GM12878 (cell line): ENCODE measurements around the gene PSMD11. TPM values are rescaled to one million over a fixed set of nuclear protein-coding genes. Genes with fewer than 3 reads are reported as not detected.

Experiments
- ATAC-seq: fragments of 200-7000 bp; cut with Tn5 transposase; 3 replicates; pipeline ENCODE4 v1.9.1; 2020; ENCODE audit warnings: mild to moderate bottlenecking, moderate library complexity
- BruUV-seq: library from RNA; stranded (reverse); fragments of 400-500 nt; replicated peaks from 2 replicates; lab custom pipeline; 2021; lab: Mats Ljungman, UMichigan
- CTCF ChIA-PET: fragments of 300-600 bp; sonication (Branson Sonifier 250); formaldehyde crosslinking; extraction: SDS; loops from one replicate; lab custom pipeline; 2021; ENCODE audit warnings: inconsistent platforms; lab: Yijun Ruan, JAX
- POLR2A ChIA-PET: fragments of 350-600 bp; formaldehyde crosslinking; extraction: SDS; loops from one replicate; lab custom pipeline; 2021; ENCODE audit warnings: inconsistent platforms; lab: Charles Lee
- RAD21 ChIA-PET: fragments of 300-600 bp; sonication (Branson Sonifier 250); formaldehyde crosslinking; loops from one replicate; lab custom pipeline; 2023; ENCODE audit warnings: antibody characterized with exemption; ENCODE audit not compliant: unreplicated experiment; lab: Charles Lee
- SMC1A ChIA-PET: fragments of 300-600 bp; sonication (Branson Sonifier 250); formaldehyde crosslinking; loops from one replicate; lab custom pipeline; 2023; ENCODE audit not compliant: unreplicated experiment, uncharacterized antibody; lab: Charles Lee
- DNase-seq: peaks from one replicate; pipeline ENCODE4 v3.0.0-alpha.2; 2011; ENCODE audit warnings: low read depth, low spot score
- FAIRE-seq: peaks from 3 replicates; lab custom pipeline; 2011; peaks lifted over from hg19 to GRCh38; lab: Jason Lieb, UNC
- H2AFZ ChIP-seq: 2 replicates; pipeline ENCODE4 v1.6.0; 2011; ENCODE audit warnings: low read depth, low read length, control low read depth; ENCODE audit not compliant: control insufficient read depth
- H3K27ac ChIP-seq: 2 replicates; pipeline ENCODE4 v1.5.1; 2011; ENCODE audit warnings: control low read depth; ENCODE audit not compliant: control insufficient read depth, insufficient read depth
- H3K27me3 ChIP-seq, 2 experiments: replicated peaks in 1 of 2; 2 replicates each; pipeline versions ENCODE4 v1.6.0 to v1.6.1; 2011; ENCODE audit warnings: low read length in 1 of 2; ENCODE audit not compliant: control insufficient read depth in 2 of 2, insufficient read depth in 2 of 2
- H3K36me3 ChIP-seq, 2 experiments: 2 replicates each; pipeline ENCODE4 v1.5.1; 2011; ENCODE audit warnings: low read length in 1 of 2; ENCODE audit not compliant: control insufficient read depth in 2 of 2, insufficient read depth in 2 of 2
- H3K4me1 ChIP-seq: 2 replicates; pipeline ENCODE4 v1.6.1; 2011; ENCODE audit warnings: mild to moderate bottlenecking, low read length, moderate library complexity, mixed read lengths; ENCODE audit not compliant: control insufficient read depth, insufficient read depth
- H3K4me2 ChIP-seq: 2 replicates; pipeline ENCODE4 v1.6.0; 2011; ENCODE audit warnings: control low read depth; ENCODE audit not compliant: control insufficient read depth, insufficient read depth
- H3K4me3 ChIP-seq: fragments of 200-600 bp; sonication (generic); 2 replicates; pipeline ENCODE4 v1.5.1; 2016
- H3K79me2 ChIP-seq: 2 replicates; pipeline ENCODE4 v1.6.0; 2011; ENCODE audit warnings: low read length; ENCODE audit not compliant: control insufficient read depth, insufficient read depth
- H3K9ac ChIP-seq: 2 replicates; pipeline ENCODE4 v1.8.0; 2011; ENCODE audit warnings: low read length, control low read depth, mixed read lengths; ENCODE audit not compliant: control insufficient read depth, insufficient read depth
- H3K9me3 ChIP-seq: replicated peaks from 3 replicates; pipeline ENCODE4 v1.5.1; 2011; ENCODE audit warnings: mild to moderate bottlenecking, low read length; ENCODE audit not compliant: control insufficient read depth, insufficient read depth
- H4K20me1 ChIP-seq: 2 replicates; pipeline ENCODE4 v1.6.0; 2011; ENCODE audit not compliant: control insufficient read depth, insufficient read depth
- CBX3 ChIP-seq: fragments of 200-600 bp; sonication (generic); IDR thresholded peaks from 2 replicates; pipeline ENCODE4 v1.6.1; 2016; ENCODE audit warnings: low read depth, borderline replicate concordance
- CHD4 ChIP-seq: fragments of 200-600 bp; sonication (generic); IDR thresholded peaks from 2 replicates; pipeline ENCODE4 v1.6.1; 2016; ENCODE audit warnings: mild to moderate bottlenecking
- EED ChIP-seq: sonication (generic); IDR thresholded peaks from 2 replicates; pipeline ENCODE4 v1.6.1; 2016; ENCODE audit warnings: antibody characterized with exemption, low read depth
- EGR1 ChIP-seq, 2 experiments: IDR thresholded peaks; 1 replicate in 1 of 2; 2 replicates in 1 of 2; pipeline ENCODE4 v1.6.1; 2011 to 2012; ENCODE audit warnings: low read depth in 2 of 2, low read length in 2 of 2, borderline replicate concordance in 1 of 2, mild to moderate bottlenecking in 1 of 2, moderate library complexity in 1 of 2
- HDAC2 ChIP-seq: fragments of 200-600 bp; sonication (generic); IDR thresholded peaks from 2 replicates; pipeline ENCODE4 v1.6.1; 2017
- IRF4 ChIP-seq: IDR thresholded peaks from 2 replicates; pipeline ENCODE4 v1.6.1; 2011; ENCODE audit warnings: low read depth, low read length
- KDM1A ChIP-seq: fragments of 200-600 bp; sonication (generic); IDR thresholded peaks from 2 replicates; pipeline ENCODE4 v1.6.1; 2016; ENCODE audit warnings: borderline replicate concordance
- KLF5 ChIP-seq: fragments of 450-650 bp; IDR thresholded peaks from 2 replicates; pipeline ENCODE4 v1.6.1; 2014; ENCODE audit warnings: mild to moderate bottlenecking; ENCODE audit not compliant: partially characterized antibody
- PAX5 ChIP-seq: IDR thresholded peaks from 2 replicates; pipeline ENCODE4 v1.6.1; 2011; ENCODE audit warnings: low read depth, low read length, borderline replicate concordance
- RCOR1 ChIP-seq: conservative IDR thresholded peaks from 2 replicates; pipeline ENCODE4 v1.6.1; 2012; ENCODE audit warnings: low read depth, low read length, improper control_type of control experiment
- RELB ChIP-seq: fragments of 450-650 bp; IDR thresholded peaks from 2 replicates; pipeline ENCODE4 v1.6.1; 2017; ENCODE audit warnings: low read depth, mild to moderate bottlenecking, moderate library complexity
- SMARCA5 ChIP-seq: fragments of 450-650 bp; IDR thresholded peaks from 2 replicates; pipeline ENCODE4 v1.6.1; 2017; ENCODE audit warnings: mild to moderate bottlenecking
- SMC3 ChIP-seq: IDR thresholded peaks from 2 replicates; pipeline ENCODE4 v1.6.1; 2011; ENCODE audit warnings: low read length, improper control_type of control experiment, borderline replicate concordance
- SPI1 ChIP-seq: IDR thresholded peaks from 2 replicates; pipeline ENCODE4 v1.6.1; 2011; ENCODE audit warnings: low read depth, mild to moderate bottlenecking, low read length, moderate library complexity, borderline replicate concordance; ENCODE audit not compliant: insufficient read depth
- STAT1 ChIP-seq: fragments of 450-650 bp; conservative IDR thresholded peaks from 2 replicates; pipeline ENCODE4 v1.6.1; 2014; ENCODE audit warnings: antibody characterized with exemption, mild to moderate bottlenecking
- USF2 ChIP-seq: IDR thresholded peaks from 2 replicates; pipeline ENCODE4 v1.6.1; 2011; ENCODE audit warnings: low read depth, low read length, improper control_type of control experiment, borderline replicate concordance
- WRNIP1 ChIP-seq: IDR thresholded peaks from 2 replicates; pipeline ENCODE4 v1.6.1; 2011; ENCODE audit warnings: low read depth, low read length, improper control_type of control experiment, borderline replicate concordance
- YY1 ChIP-seq: IDR thresholded peaks from 2 replicates; pipeline ENCODE4 v1.6.1; 2011; ENCODE audit warnings: low read depth, mild to moderate bottlenecking, low read length
- ZBTB33 ChIP-seq: fragments of 450-650 bp; IDR thresholded peaks from 2 replicates; pipeline ENCODE4 v1.6.1; 2017; ENCODE audit warnings: mild to moderate bottlenecking
- WGBS: methylation state at CpG from one replicate; pipeline ENCODE4 v1.1.6; 2016; ENCODE audit warnings: low lambda C conversion rate; ENCODE audit not compliant: insufficient replicate concordance, insufficient coverage; ENCODE audit errors: missing lambda C conversion rate; 5-methylcytosine and 5-hydroxymethylcytosine counted together
- in situ Hi-C: fragments of 300-500 bp; cut with MboI; formaldehyde crosslinking; loops from 9 replicates; pipeline ENCODE4 v1.14.3; 2018; ENCODE audit warnings: mixed read lengths
- intact Hi-C: fragments of 100-400 bp; cut with micrococcal nuclease; formaldehyde crosslinking; loops from one replicate; pipeline ENCODE4 v1.14.2; 2022; ENCODE audit not compliant: unreplicated experiment
- polyA plus RNA-seq, 11 experiments: library from polyadenylated mRNA; depleted of rRNA in 4 of 11; unstranded in 6 of 11; stranded (reverse) in 5 of 11; fragments of >200 nt; fragmentation: Nextera tagmentation in 4 of 11; fragmentation: Illumina TruSeq in 1 of 11; extraction: Ambion mirVana in 4 of 11; extraction: Trizol in 1 of 11; gene quantifications; 1 replicate in 1 of 11; 2 replicates in 10 of 11; pipeline versions ENCODE4 v1.2.1 to v1.2.3, GENCODE V29; 2011 to 2016; ENCODE audit warnings: inconsistent platforms in 2 of 11, missing spikeins in 2 of 11, low read depth in 1 of 11
- total RNA-seq, 4 experiments: library from RNA; depleted of rRNA in 3 of 4; stranded (reverse); fragments of >200 nt in 3 of 4; fragmentation: Illumina TruSeq in 1 of 4; extraction: Trizol in 1 of 4; gene quantifications; 2 replicates each; pipeline versions ENCODE4 v1.2.1 to v1.2.3, GENCODE V29; 2013 to 2021

PSMD11 gene
- total and polyA plus RNA-seq, 10 of the 15 experiments (the other 5 are each of a cell fraction or from before 2014, with no cell fraction given), result 84.1 to 319 (median 120) TPM

- Histone ChIP-seq H3K4me1 (peaks cover 63% of the 10 kb centered on the region), H3K27me3 (no peaks in the 10 kb centered on the region), H3K27ac (peak overlapping the region; percentile 97), H4K20me1 (no peaks in the 10 kb centered on the region), H3K4me3 (peak overlapping the region; percentile 51; the same call in 1 of the 2 replicates), H3K4me2 (peak overlapping the region; percentile 83), H3K36me3 (no peaks in the 10 kb centered on the region), H2AFZ (no peak overlapping the region), H3K9ac (peak overlapping the region; percentile 72), H3K79me2 (no peaks in the 10 kb centered on the region; the same call in 1 of the 2 replicates), H3K9me3 (no peaks in the 10 kb centered on the region; the same call in 2 of the 3 replicates)
- FAIRE-seq (peak; percentile 96), ATAC-seq (peak; percentile 59), DNase-seq (peak; percentile 100)
- intact Hi-C loops, result loop anchor here (1.0 to 2.0 kb wide), 5 partner anchors 20 to 86 kb away; no protein-coding TSS in a partner anchor
- SMC1A ChIA-PET, result interaction anchor here (0.7 to 12.9 kb wide), 15 partner anchors 11 to 85 kb away, joined by 3 to 237 read pairs (median 12); partner anchors contain the start of gene CDK5R1
- POLR2A ChIA-PET, result interaction anchor here (0.6 to 4.2 kb wide), 12 partner anchors 9 to 74 kb away, joined by 3 to 106 read pairs (median 8); partner anchors contain the start of gene CDK5R1
- CTCF ChIA-PET, result interaction anchor here (0.7 to 7.4 kb wide), 15 partner anchors 11 to 85 kb away, joined by 3 to 83 read pairs (median 6); partner anchors contain the start of gene CDK5R1
- RAD21 ChIA-PET, result interaction anchor here (0.8 to 19.5 kb wide), 21 partner anchors 8 to 354 kb away, joined by 3 to 543 read pairs (median 7); partner anchors contain the start of genes CDK5R1 and MYO1D
- in situ Hi-C loops, result no loop called here
- under 1% methylated on average over 11 of the region's 11 CpGs for WGBS
- no TSS peak for BruUV-seq
- TF ChIP-seq WRNIP1 (0 out of 2 replicates have a peak, but pooled peaks have one; percentile 71), RCOR1 (0 out of 2 replicates have a peak, but pooled peaks have one; percentile 59), CHD4 (no peak), USF2 (no peak), HDAC2 (no peak), ZBTB33 (no peak), KDM1A (no peak), KLF5 (peak; percentile 91), SPI1 (peak; percentile 95), SMARCA5 (peak; percentile 69; the same call in 1 of the 2 replicates), EGR1 (IDR thresholded peaks at IDR 0.05; ENCODE audit: borderline replicate concordance in 1 of 2, low read depth in 2 of 2, low read length in 2 of 2) (peak in 1 of 2 experiments; percentile 68; a peak in 1 of 3 replicates), RELB (peak; percentile 94), PAX5 (peak; percentile 94), IRF4 (peak; percentile 96), STAT1 (0 out of 2 replicates have a peak, but pooled peaks have one; percentile 23), CBX3 (no peak), YY1 (peak; percentile 67; the same call in 1 of the 2 replicates), EED (peak; percentile 95; the same call in 1 of the 2 replicates), SMC3 (0 out of 2 replicates have a peak, but pooled peaks have one; percentile 2)
Observed at GRCh38 chr17:32523017-32523680, 78.8 kb downstream of the PSMD11 start.
